Activated T-cell treated with anti-CD3 and anti-CD28 coated beads for 48 hours (primary cell): ENCODE results near the gene SPON1.
"Not testable (repeated sequence)": the region's sequence is repeated elsewhere in the genome, so short reads cannot be mapped to it uniquely, and the experiment has no call there.

Experiments used
- DNase-seq: peaks from one replicate; pipeline ENCODE4 v3.0.0-alpha.2; 2020; ENCODE audit warnings: low read depth

Gene SPON1

GRCh38 chr11:14125529-14125928 is 163.0 kb downstream of the SPON1 start:
- no peak for DNase-seq

DNA sequence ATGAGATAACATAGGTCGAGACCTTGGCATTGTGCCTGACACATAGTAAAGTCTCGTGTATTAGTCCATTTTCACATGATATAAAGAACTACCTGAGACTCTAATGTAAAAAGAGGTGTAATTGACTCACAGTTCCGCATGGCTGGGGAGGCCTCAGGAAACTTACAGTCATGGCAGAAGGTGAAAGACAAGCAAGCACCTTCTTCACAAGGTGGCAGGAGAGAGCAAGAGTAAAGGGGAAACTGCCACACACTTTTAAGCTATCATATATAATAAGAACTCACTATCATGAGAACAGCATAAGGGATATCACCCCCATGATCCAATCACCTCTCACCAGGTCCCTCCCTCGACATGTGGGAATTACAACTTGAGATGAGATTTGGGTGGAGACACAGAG is 165.2 kb downstream of the SPON1 start:
- no peak for DNase-seq

DNA sequence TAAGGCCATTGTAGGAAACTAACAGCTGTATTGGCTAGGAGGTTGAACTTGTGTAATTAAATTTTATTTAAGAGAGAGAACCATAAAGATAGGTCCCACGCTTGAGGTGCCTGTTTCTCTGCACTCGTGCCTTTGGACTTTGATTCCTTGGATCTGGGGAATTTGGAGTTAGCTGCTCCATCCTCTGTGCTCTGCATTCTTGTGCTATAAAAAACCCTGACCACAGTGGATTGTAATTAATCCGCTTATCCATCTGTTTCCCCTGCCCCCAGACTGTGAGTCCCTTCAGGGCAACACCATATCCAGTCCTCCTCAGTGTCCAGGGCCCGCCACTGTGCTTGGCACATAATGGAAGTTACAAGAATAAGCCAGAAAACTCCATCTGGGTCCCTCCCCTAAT is 169.8 kb downstream of the SPON1 start:
- DNase-seq, result no peak

GRCh38 chr11:14133381-14133780 is 170.9 kb downstream of the SPON1 start:
- DNase-seq, result no peak

DNA sequence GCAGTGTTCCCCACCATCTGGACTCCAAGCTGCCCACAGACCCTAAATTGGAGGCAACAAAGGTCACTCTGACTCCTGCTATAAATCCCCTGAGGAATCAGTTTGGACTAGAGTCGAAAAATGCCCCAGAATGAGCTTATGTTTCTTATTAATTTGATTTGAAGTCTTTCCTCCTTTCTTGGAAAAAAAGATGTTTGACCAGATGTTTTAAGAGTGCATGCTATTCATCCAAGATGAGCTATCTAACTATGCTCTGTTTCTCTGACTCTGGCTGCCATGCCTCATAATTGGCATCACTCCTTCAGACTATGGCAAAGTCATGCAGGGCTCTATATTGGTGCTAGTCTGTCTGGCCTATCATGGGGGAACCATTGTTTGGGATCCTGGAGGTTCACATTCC is 174.0 kb downstream of the SPON1 start:
- DNase-seq, result no peak

DNA sequence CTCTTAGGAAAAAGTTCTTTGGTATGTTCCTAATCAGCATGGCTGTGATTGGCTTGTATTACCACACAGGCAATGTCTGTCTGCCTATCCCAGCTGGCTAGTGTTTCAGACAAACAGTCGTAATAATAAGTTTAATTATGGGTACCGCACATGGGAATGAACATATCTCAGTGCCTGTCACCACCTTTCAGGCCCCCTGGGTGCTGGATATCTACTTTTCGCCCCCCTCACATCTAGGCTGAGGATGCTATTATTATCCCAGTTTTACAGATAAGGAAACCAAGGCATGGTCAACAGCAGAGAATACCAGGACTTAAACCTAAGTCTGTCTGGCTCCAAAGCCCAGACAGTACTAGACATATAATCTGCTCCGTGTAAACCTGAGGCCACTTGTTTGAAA is 174.8 kb downstream of the SPON1 start:
- no peak for DNase-seq

DNA sequence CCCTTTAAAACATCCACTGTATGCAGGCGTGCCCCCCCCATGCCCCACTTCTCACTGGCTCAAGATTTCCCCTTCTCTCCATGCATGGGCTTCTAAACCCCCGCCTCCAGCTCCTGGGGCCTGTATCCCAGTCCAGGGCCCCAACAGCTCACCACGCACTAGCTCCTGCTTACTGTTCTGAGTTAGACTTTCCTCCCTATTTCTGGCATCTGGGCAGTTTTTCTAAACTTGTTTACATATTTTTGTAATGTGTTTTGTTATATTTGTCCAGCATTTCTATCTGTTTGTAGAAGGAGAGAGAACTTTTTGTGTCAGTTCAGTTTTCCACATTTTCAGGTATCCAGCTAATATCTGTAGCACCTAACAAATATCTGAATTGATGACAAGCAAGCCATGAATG is 178.5 kb downstream of the SPON1 start:
- no peak for DNase-seq

DNA sequence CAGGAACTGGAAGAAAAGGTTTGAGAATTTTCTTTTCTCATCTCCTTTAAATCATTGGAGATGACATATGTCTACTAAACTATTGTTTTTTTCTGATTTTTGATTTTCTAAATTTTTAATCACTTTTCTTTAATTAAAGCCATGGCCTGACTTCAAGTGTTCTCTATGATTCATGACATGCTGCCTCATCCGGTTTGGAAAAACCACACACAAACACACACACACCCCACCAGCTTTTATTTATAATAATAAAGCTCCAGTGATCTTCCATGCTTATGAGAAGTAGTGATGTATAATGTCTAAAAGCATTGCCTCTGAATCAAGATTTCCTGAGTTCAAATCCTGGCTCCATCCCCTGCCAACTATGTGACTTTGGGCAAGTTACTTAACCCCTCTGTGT is 179.2 kb downstream of the SPON1 start:
- no peak for DNase-seq

DNA sequence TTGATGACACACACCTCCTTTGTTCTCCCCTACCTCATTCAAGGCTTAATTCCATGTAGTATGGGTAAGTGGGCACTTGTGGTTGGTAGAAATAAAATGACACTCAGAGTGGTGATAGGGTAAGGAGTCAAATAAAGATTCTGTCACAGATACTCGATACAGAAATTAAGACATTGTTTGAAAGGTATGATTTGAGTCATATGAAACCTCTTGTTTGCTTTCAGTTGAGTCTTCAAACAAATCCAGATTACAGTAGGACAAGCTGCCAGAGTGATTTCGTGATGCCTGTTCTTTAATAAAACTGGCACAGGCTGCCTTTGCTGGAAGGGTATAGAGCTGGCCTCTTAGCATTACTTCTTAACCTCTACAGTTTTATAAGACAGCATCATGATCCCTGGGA is 182.4 kb downstream of the SPON1 start:
- no peak for DNase-seq

GRCh38 chr11:14148653-14149273 is 186.2 kb downstream of the SPON1 start:
- no peak for DNase-seq

DNA sequence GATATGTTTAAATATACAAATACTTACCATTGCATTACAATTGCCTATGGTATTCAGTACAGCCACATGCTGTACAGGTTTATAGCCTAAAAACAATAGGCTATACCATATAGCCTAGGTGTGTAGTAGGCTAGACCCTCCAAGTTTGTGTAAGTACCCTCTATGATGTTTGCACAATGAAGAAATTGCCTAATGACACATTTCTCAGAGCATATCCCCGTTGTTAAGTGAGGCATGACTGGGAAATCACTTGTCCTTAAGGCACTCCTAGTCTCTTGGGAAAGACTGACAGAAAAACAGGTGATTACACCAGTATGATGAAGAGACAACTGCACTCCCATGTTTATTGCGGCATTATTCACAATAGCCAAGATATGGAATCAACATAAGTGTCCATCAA is 187.2 kb downstream of the SPON1 start:
- no peak for DNase-seq

DNA sequence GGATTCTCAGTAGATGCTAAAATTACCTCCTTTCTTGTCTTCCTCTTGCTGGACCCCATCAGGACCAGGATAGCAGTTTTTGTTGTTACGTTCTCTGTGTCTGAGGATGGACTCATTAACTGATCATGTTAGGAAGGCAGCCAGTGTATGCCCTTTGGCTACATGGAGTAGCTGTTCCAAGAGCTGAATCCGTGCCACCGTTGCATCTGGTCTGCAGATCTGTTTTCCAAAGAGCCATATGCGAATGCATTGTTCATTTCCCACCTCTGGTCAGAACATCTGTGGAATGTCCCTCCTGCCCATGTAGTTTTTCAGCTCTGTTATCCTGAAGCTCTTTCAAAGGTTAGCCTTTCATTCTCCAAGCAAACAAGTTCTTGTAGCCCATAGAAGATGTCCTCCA is 188.4 kb downstream of the SPON1 start:
- no peak for DNase-seq

DNA sequence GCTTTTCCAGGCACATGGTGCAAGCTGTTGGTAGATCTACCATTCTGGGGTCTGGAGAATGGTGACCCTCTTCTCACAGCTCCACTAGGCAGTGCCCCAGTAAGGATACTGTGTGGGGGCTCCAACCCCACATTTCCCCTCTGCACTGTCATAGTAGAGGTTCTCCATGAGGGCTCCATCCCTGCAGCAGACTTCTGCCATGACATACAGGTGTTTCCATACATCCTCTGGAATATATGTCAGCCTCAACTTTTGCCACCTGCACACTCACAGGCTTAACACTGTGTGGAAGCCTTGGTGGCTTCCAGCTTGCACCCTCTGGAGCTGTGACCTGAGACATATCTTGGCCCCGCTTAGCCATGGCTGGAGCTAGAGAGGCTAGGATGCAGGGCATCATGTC is 191.6 kb downstream of the SPON1 start:
- not testable (repeated sequence) for DNase-seq

- DNase-seq, result no peak
These were observed 195.9 kb downstream of the SPON1 start for GRCh38 chr11:14158393-14158792.

DNA sequence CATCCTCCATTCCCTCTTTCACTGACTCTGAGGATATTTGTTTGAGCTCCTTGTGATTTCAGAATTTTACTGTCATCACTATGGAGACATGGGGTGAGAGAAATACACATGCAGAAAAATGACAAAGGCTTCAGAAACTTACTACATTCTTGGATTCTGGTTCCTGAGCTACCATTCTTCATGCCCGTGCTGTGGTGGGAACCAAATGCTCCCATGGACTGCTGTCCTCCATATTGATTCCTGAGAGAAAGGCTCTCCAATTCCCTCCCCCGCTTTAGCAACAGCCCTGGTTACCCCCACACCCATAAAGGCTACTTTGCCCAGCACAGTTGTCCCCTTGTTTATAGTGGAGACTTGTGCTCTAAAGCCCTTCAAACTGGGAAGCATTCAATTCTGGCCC is 201.1 kb downstream of the SPON1 start:
- DNase-seq, result no peak

DNA sequence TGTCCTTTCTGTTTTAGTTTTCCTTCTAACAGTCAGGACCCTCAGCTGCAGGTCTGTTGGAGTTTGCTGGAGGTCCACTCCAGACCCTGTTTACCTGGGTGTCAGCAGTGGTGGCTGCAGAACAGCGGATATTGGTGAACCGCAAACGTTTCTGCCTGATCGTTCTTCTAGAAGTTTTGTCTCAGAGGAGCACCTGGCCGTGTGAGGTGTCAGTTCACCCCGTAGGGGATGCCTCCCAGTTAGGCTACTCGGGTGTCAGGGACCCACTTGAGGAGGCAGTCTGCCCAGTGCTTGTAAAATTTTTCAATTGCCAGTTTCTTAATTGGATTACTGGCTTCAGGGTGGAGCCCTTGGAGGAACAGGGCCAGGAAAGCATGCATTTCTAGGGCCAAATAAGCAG is 211.2 kb downstream of the SPON1 start:
- not testable (repeated sequence) for DNase-seq

- DNase-seq, result no peak
These were observed 216.7 kb downstream of the SPON1 start for GRCh38 chr11:14179116-14179820.

DNA sequence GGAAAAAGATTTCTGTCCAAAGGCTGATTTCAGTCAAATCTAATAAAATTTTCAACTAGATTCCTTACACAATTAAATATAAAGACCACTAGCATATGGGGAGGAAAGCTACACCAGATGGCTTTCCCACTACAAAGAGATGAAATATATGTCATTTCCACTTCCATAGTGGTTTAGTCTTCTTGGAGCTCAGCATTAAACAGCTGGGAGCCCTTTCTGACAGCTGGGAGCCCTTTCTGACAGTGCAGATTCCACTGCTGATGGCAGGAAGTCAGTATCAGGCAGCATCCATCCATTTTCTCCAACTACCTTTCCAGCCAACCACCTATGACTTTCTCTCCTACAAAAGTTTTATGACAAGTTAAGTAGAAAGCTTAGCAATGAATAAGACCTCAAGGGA is 218.6 kb downstream of the SPON1 start:
- no peak for DNase-seq

- DNase-seq, result no peak
These were observed 220.4 kb downstream of the SPON1 start for GRCh38 chr11:14182833-14183364.

DNA sequence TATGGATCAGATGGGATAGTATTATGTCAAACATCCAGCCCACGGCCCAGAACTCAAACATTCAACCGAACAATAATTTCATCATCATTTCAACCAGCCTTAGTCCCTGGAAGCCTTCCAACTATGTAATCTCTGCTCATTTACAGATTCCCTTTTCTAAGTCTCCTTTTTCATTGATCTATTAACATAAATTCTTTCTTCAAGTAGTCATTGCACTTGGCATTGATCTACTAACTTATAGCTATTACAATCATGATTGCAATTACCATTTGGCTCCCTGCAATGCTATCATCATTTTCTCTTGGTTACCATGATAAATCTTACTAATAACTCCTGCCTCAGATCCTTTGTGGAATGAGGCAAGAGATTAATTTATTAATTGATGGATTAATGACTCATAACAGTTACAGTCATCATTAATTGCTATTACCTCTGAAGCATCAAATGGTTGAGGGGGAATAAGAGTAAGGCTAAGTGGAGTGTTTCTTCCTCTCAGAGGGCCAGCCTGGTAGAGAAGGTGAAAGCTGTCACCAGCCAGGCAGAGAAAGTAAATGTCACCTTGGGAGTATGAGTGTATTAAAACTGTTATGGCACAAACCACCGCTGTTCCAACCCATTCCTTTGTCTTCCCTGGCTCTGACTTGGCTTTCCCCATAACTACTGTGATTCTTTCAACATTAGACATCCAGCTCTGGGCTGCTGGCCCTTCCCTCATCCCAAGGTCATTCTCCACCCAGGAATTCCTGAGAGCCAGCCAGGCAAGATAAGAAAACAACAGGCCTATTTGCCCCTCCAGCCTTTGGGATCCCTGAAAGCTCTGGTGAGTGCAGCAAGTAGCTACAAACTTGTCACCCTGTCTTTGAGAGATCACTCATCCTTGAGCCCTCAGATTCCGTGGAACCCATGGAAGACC is 221.8 kb downstream of the SPON1 start:
- no peak for DNase-seq

DNA sequence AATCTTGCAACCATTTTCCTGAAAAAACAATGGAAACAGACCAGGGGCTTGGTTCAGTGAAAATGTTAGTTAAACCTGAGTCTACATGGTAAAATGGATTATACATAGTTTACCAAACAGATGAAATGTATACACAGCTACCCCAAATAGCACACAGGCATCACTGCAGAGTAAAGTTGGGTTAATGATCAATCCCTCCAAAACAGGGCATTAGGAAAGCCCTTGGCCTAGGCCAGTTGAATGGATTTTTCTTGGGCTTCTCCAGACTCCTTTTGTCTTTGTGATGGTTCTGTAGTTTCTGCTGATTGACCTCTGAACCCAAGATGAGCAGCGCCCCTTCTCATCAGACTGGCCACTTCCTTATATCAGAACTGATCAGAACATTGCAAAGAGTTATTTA is 222.9 kb downstream of the SPON1 start:
- no peak for DNase-seq

GRCh38 chr11:14186046-14186775 is 223.7 kb downstream of the SPON1 start:
- DNase-seq, result no peak
